ENCODE results near the gene IMPDH1. TPM values are rescaled to one million over a fixed set of nuclear protein-coding genes. Genes with fewer than 3 reads are reported as not detected.

Gene IMPDH1
- total RNA-seq, 2 experiments from 2014 or later = 26.5 to 27.0 TPM

GRCh38 chr7:128404886-128405470 lies 4.8 kb downstream of the IMPDH1 start:
- Mint-ChIP-seq H3K4me1 (ENCODE audit: low read depth) (peaks cover 56% of the 10 kb centered on the region), H3K27me3 (no peaks in the 10 kb centered on the region), H3K4me3 (peak overlapping the region; percentile 90), H3K27ac (peak overlapping the region; percentile 78), H3K36me3 (ENCODE audit: low read depth) (peaks cover 29% of the 10 kb centered on the region), H3K9me3 (no peaks in the 10 kb centered on the region)
- POLR2A ChIA-PET = interaction anchor here (1.1 to 1.6 kb wide), 3 partner anchors 20 to 61 kb away, joined by 3 to 5 read pairs (median 3); partner anchors contain the start of genes HILPDA and RBM28
- Histone ChIP-seq H3K4me3 (ENCODE audit: low read length) (peak overlapping the region; percentile 72), H3K27ac (ENCODE audit: low read depth in 1 of 2, low read length in 2 of 2) (no peak overlapping the region), H3K9me3 (ENCODE audit: control insufficient read depth in 1 of 2, insufficient read depth in 1 of 2, low read length in 2 of 2) (no peaks in the 10 kb centered on the region), H3K4me1 (ENCODE audit: insufficient read depth, low read length) (peaks cover 53% of the 10 kb centered on the region), H3K27me3 (ENCODE audit: control insufficient read depth in 1 of 2, insufficient read depth in 2 of 2, low read length in 2 of 2) (no peaks in the 10 kb centered on the region), H3K36me3 (ENCODE audit: insufficient read depth, low read length) (peaks cover 17% of the 10 kb centered on the region)
- CTCF ChIA-PET = interaction anchor here (1.0 to 5.1 kb wide), 2 partner anchors 21 to 50 kb away, joined by 3 to 28 read pairs; partner anchors contain the start of gene HILPDA
- DNase-seq (peak in 1 of 14 experiments; percentile 27), ATAC-seq (ENCODE audit: poor library complexity) (no peak)
- intact Hi-C loops (cut with DNase I, micrococcal nuclease) = loop anchor here (2.0 to 5.0 kb wide), 3 partner anchors 50 to 753 kb away; partner anchors contain the start of genes HILPDA (in 1 of the 2), RBM28 (in 1 of the 2) and SND1 (in 1 of the 2)
- no peak for TF ChIP-seq CTCF (IDR thresholded peaks at IDR 0.05)

GRCh38 chr7:128404143-128404681 lies 5.6 kb downstream of the IMPDH1 start:
- H3K4me1 ChIP-seq (ENCODE audit: insufficient read depth, low read length) = peaks cover 49% of the 10 kb centered on the region
- H3K27ac ChIP-seq (ENCODE audit: low read depth in 1 of 2, low read length in 2 of 2) = no peak overlapping the region
- no peaks in the 10 kb centered on the region for H3K9me3 ChIP-seq (ENCODE audit: control insufficient read depth in 1 of 2, insufficient read depth in 1 of 2, low read length in 2 of 2)
- CTCF ChIA-PET = interaction anchor here (1.0 to 5.1 kb wide), 3 partner anchors 22 to 57 kb away, joined by 3 to 28 read pairs (median 3); partner anchors contain the start of gene HILPDA
- peak overlapping the region; percentile 78 for H3K27ac Mint-ChIP-seq
- peaks cover 55% of the 10 kb centered on the region for H3K4me1 Mint-ChIP-seq (ENCODE audit: low read depth)
- peak overlapping the region; percentile 81 for H3K4me3 Mint-ChIP-seq
- H3K9me3 Mint-ChIP-seq = no peaks in the 10 kb centered on the region
- POLR2A ChIA-PET = interaction anchor here (1.1 kb wide), 2 partner anchors 21 to 60 kb away, joined by 3 read pairs; partner anchors contain the start of gene RBM28
- intact Hi-C loops (cut with DNase I, micrococcal nuclease) = loop anchor here in 1 of 2 experiments (2.0 kb wide), 1 partner anchor 51 kb away; the partner anchor contains the start of gene HILPDA
- DNase-seq (no peak), ATAC-seq (ENCODE audit: poor library complexity) (no peak)
- no peaks in the 10 kb centered on the region for H3K27me3 Mint-ChIP-seq
- H3K4me3 ChIP-seq (ENCODE audit: low read length) = peak overlapping the region; percentile 72
- peaks cover 22% of the 10 kb centered on the region for H3K36me3 ChIP-seq (ENCODE audit: insufficient read depth, low read length)
- TF ChIP-seq CTCF (IDR thresholded peaks at IDR 0.05) = no peak
- H3K36me3 Mint-ChIP-seq (ENCODE audit: low read depth) = peaks cover 35% of the 10 kb centered on the region
- H3K27me3 ChIP-seq (ENCODE audit: control insufficient read depth in 1 of 2, insufficient read depth in 2 of 2, low read length in 2 of 2) = no peaks in the 10 kb centered on the region

GRCh38 chr7:128403676-128404075 lies 6.1 kb downstream of the IMPDH1 start:
- Mint-ChIP-seq H3K4me1 (ENCODE audit: low read depth) (peaks cover 49% of the 10 kb centered on the region), H3K9me3 (no peaks in the 10 kb centered on the region), H3K4me3 (peak overlapping the region; percentile 81), H3K27ac (peak overlapping the region; percentile 78), H3K36me3 (ENCODE audit: low read depth) (peaks cover 36% of the 10 kb centered on the region), H3K27me3 (no peaks in the 10 kb centered on the region)
- Histone ChIP-seq H3K27me3 (ENCODE audit: control insufficient read depth in 1 of 2, insufficient read depth in 2 of 2, low read length in 2 of 2) (no peaks in the 10 kb centered on the region), H3K9me3 (ENCODE audit: control insufficient read depth in 1 of 2, insufficient read depth in 1 of 2, low read length in 2 of 2) (no peaks in the 10 kb centered on the region), H3K4me3 (ENCODE audit: low read length) (no peak overlapping the region), H3K27ac (ENCODE audit: low read depth in 1 of 2, low read length in 2 of 2) (no peak overlapping the region), H3K4me1 (ENCODE audit: insufficient read depth, low read length) (peaks cover 45% of the 10 kb centered on the region), H3K36me3 (ENCODE audit: insufficient read depth, low read length) (peaks cover 24% of the 10 kb centered on the region)
- POLR2A ChIA-PET = interaction anchor here (0.5 kb wide), 1 partner anchor 733 kb away, joined by 3 read pairs; no protein-coding TSS in a partner anchor
- CTCF ChIA-PET = interaction anchor here (1.2 to 5.1 kb wide), 2 partner anchors 23 to 58 kb away, joined by 3 to 28 read pairs; no protein-coding TSS in a partner anchor
- ATAC-seq (ENCODE audit: poor library complexity) = no peak
- intact Hi-C loops (cut with DNase I, micrococcal nuclease) = loop anchor here in 1 of 2 experiments (2.0 kb wide), 1 partner anchor 51 kb away; the partner anchor contains the start of gene HILPDA
- TF ChIP-seq CTCF (IDR thresholded peaks at IDR 0.05) = no peak
- no peak for DNase-seq
